ENCODE measurements around the gene SOST.

The SOST gene

GRCh38 chr17:43768382-43768781 is 9.8 kb upstream of the SOST start:
- TF ChIP-seq PPARA (CRISPR knock-in tag; IDR thresholded peaks at IDR 0.05; ENCODE audit: borderline replicate concordance) (no peak), ZNF565 (CRISPR knock-in tag; conservative IDR thresholded peaks at IDR 0.05; ENCODE audit: low read depth) (no peak), ZFP3 (CRISPR knock-in tag; IDR thresholded peaks at IDR 0.05) (no peak), POU6F1 (CRISPR knock-in tag; IDR thresholded peaks at IDR 0.05; ENCODE audit: borderline replicate concordance, low read depth) (no peak), TCF4 (CRISPR knock-in tag; IDR thresholded peaks at IDR 0.05; ENCODE audit: borderline replicate concordance) (no peak), ZNF8 (CRISPR knock-in tag; IDR thresholded peaks at IDR 0.05) (no peak), ZFP30 (CRISPR knock-in tag; IDR thresholded peaks at IDR 0.05) (no peak), OSR1 (CRISPR knock-in tag; IDR thresholded peaks at IDR 0.05) (no peak), ARNTL (CRISPR knock-in tag; IDR thresholded peaks at IDR 0.05; ENCODE audit: borderline replicate concordance, low read depth) (no peak), SNAI2 (CRISPR knock-in tag; IDR thresholded peaks at IDR 0.05) (no peak), ZNF70 (CRISPR knock-in tag; IDR thresholded peaks at IDR 0.05) (no peak), CREB5 (CRISPR knock-in tag; IDR thresholded peaks at IDR 0.05; ENCODE audit: low read depth) (no peak), CSRNP3 (CRISPR knock-in tag; IDR thresholded peaks at IDR 0.05) (no peak), TOX (CRISPR knock-in tag; IDR thresholded peaks at IDR 0.05; ENCODE audit: borderline replicate concordance) (no peak), RARB (CRISPR knock-in tag; IDR thresholded peaks at IDR 0.05) (no peak)
- ATAC-seq = no peak

GRCh38 chr17:43767713-43768059 is 9.1 kb upstream of the SOST start:
- no peak for ATAC-seq
- TF ChIP-seq TSHZ2 (CRISPR knock-in tag; IDR thresholded peaks at IDR 0.05) (no peak), CREB5 (CRISPR knock-in tag; IDR thresholded peaks at IDR 0.05; ENCODE audit: low read depth) (no peak)

- TF ChIP-seq TSHZ2 (CRISPR knock-in tag; IDR thresholded peaks at IDR 0.05) (no peak), ISL1 (CRISPR knock-in tag; IDR thresholded peaks at IDR 0.05) (no peak), ZNF8 (CRISPR knock-in tag; IDR thresholded peaks at IDR 0.05) (no peak), CSRNP3 (CRISPR knock-in tag; IDR thresholded peaks at IDR 0.05) (no peak), ARNTL (CRISPR knock-in tag; IDR thresholded peaks at IDR 0.05; ENCODE audit: borderline replicate concordance, low read depth) (no peak), PPARA (CRISPR knock-in tag; IDR thresholded peaks at IDR 0.05; ENCODE audit: borderline replicate concordance) (no peak), CREB5 (CRISPR knock-in tag; IDR thresholded peaks at IDR 0.05; ENCODE audit: low read depth) (no peak), PATZ1 (CRISPR knock-in tag; IDR thresholded peaks at IDR 0.05; ENCODE audit: borderline replicate concordance) (no peak), OSR1 (CRISPR knock-in tag; IDR thresholded peaks at IDR 0.05) (no peak), TCF4 (CRISPR knock-in tag; IDR thresholded peaks at IDR 0.05; ENCODE audit: borderline replicate concordance) (no peak), SNAI2 (CRISPR knock-in tag; IDR thresholded peaks at IDR 0.05) (no peak), GLIS3 (CRISPR knock-in tag; IDR thresholded peaks at IDR 0.05) (no peak), ZFP3 (CRISPR knock-in tag; IDR thresholded peaks at IDR 0.05) (no peak)
- 0 out of 3 replicates have a peak, but pooled peaks have one; percentile 11 for ATAC-seq
Observed at GRCh38 chr17:43767053-43767712, 8.6 kb upstream of the SOST start.
